GM12878 (cell line): ENCODE measurements around the gene CRTC1. TPM values are rescaled to one million over a fixed set of nuclear protein-coding genes. Genes with fewer than 3 reads are reported as not detected.

Experiments
- ATAC-seq: fragments of 200-7000 bp; cut with Tn5 transposase; 3 replicates; pipeline ENCODE4 v1.9.1; 2020; ENCODE audit warnings: mild to moderate bottlenecking, moderate library complexity
- BruUV-seq: library from RNA; stranded (reverse); fragments of 400-500 nt; replicated peaks from 2 replicates; lab custom pipeline; 2021; lab: Mats Ljungman, UMichigan
- CTCF ChIA-PET: fragments of 300-600 bp; sonication (Branson Sonifier 250); formaldehyde crosslinking; extraction: SDS; loops from one replicate; lab custom pipeline; 2021; ENCODE audit warnings: inconsistent platforms; lab: Yijun Ruan, JAX
- POLR2A ChIA-PET: fragments of 350-600 bp; formaldehyde crosslinking; extraction: SDS; loops from one replicate; lab custom pipeline; 2021; ENCODE audit warnings: inconsistent platforms; lab: Charles Lee
- RAD21 ChIA-PET: fragments of 300-600 bp; sonication (Branson Sonifier 250); formaldehyde crosslinking; loops from one replicate; lab custom pipeline; 2023; ENCODE audit warnings: antibody characterized with exemption; ENCODE audit not compliant: unreplicated experiment; lab: Charles Lee
- SMC1A ChIA-PET: fragments of 300-600 bp; sonication (Branson Sonifier 250); formaldehyde crosslinking; loops from one replicate; lab custom pipeline; 2023; ENCODE audit not compliant: unreplicated experiment, uncharacterized antibody; lab: Charles Lee
- DNase-seq: peaks from one replicate; pipeline ENCODE4 v3.0.0-alpha.2; 2011; ENCODE audit warnings: low read depth, low spot score
- FAIRE-seq: peaks from 3 replicates; lab custom pipeline; 2011; peaks lifted over from hg19 to GRCh38; lab: Jason Lieb, UNC
- H2AFZ ChIP-seq: 2 replicates; pipeline ENCODE4 v1.6.0; 2011; ENCODE audit warnings: low read depth, low read length, control low read depth; ENCODE audit not compliant: control insufficient read depth
- H3K27ac ChIP-seq: 2 replicates; pipeline ENCODE4 v1.5.1; 2011; ENCODE audit warnings: control low read depth; ENCODE audit not compliant: control insufficient read depth, insufficient read depth
- H3K27me3 ChIP-seq, 2 experiments: replicated peaks in 1 of 2; 2 replicates each; pipeline versions ENCODE4 v1.6.0 to v1.6.1; 2011; ENCODE audit warnings: low read length in 1 of 2; ENCODE audit not compliant: control insufficient read depth in 2 of 2, insufficient read depth in 2 of 2
- H3K36me3 ChIP-seq, 2 experiments: 2 replicates each; pipeline ENCODE4 v1.5.1; 2011; ENCODE audit warnings: low read length in 1 of 2; ENCODE audit not compliant: control insufficient read depth in 2 of 2, insufficient read depth in 2 of 2
- H3K4me1 ChIP-seq: 2 replicates; pipeline ENCODE4 v1.6.1; 2011; ENCODE audit warnings: mild to moderate bottlenecking, low read length, moderate library complexity, mixed read lengths; ENCODE audit not compliant: control insufficient read depth, insufficient read depth
- H3K4me2 ChIP-seq: 2 replicates; pipeline ENCODE4 v1.6.0; 2011; ENCODE audit warnings: control low read depth; ENCODE audit not compliant: control insufficient read depth, insufficient read depth
- H3K4me3 ChIP-seq: fragments of 200-600 bp; sonication (generic); 2 replicates; pipeline ENCODE4 v1.5.1; 2016
- H3K79me2 ChIP-seq: 2 replicates; pipeline ENCODE4 v1.6.0; 2011; ENCODE audit warnings: low read length; ENCODE audit not compliant: control insufficient read depth, insufficient read depth
- H3K9ac ChIP-seq: 2 replicates; pipeline ENCODE4 v1.8.0; 2011; ENCODE audit warnings: low read length, control low read depth, mixed read lengths; ENCODE audit not compliant: control insufficient read depth, insufficient read depth
- H3K9me3 ChIP-seq: replicated peaks from 3 replicates; pipeline ENCODE4 v1.5.1; 2011; ENCODE audit warnings: mild to moderate bottlenecking, low read length; ENCODE audit not compliant: control insufficient read depth, insufficient read depth
- H4K20me1 ChIP-seq: 2 replicates; pipeline ENCODE4 v1.6.0; 2011; ENCODE audit not compliant: control insufficient read depth, insufficient read depth
- ATF3 ChIP-seq: IDR thresholded peaks from 2 replicates; pipeline ENCODE4 v1.6.1; 2011; ENCODE audit warnings: low read depth, mild to moderate bottlenecking, low read length, moderate library complexity, borderline replicate concordance; ENCODE audit errors: extremely low read depth
- BMI1 ChIP-seq: fragments of 450-650 bp; IDR thresholded peaks from 2 replicates; pipeline ENCODE4 v1.6.1; 2016; ENCODE audit warnings: mild to moderate bottlenecking, moderate library complexity, borderline replicate concordance
- EED ChIP-seq: sonication (generic); IDR thresholded peaks from 2 replicates; pipeline ENCODE4 v1.6.1; 2016; ENCODE audit warnings: antibody characterized with exemption, low read depth
- ESRRA ChIP-seq: IDR thresholded peaks from 2 replicates; pipeline ENCODE4 v1.6.1; 2012; ENCODE audit warnings: mild to moderate bottlenecking, low read length, improper control_type of control experiment
- IRF3 ChIP-seq: fragments of 450-650 bp; IDR thresholded peaks from 2 replicates; pipeline ENCODE4 v1.6.1; 2014; ENCODE audit warnings: mild to moderate bottlenecking
- NKRF ChIP-seq: fragments of 450-650 bp; conservative IDR thresholded peaks from 2 replicates; pipeline ENCODE4 v1.6.1; 2017; ENCODE audit warnings: mild to moderate bottlenecking, moderate library complexity
- SKIL ChIP-seq: fragments of 450-650 bp; IDR thresholded peaks from 2 replicates; pipeline ENCODE4 v1.6.1; 2017; ENCODE audit warnings: mild to moderate bottlenecking, low read depth, inconsistent platforms; ENCODE audit not compliant: poor library complexity, severe bottlenecking
- YBX1 ChIP-seq: fragments of 450-650 bp; IDR thresholded peaks from 2 replicates; pipeline ENCODE4 v1.6.1; 2016; ENCODE audit warnings: antibody characterized with exemption
- ZNF274 ChIP-seq: IDR thresholded peaks from one replicate; pipeline ENCODE4 v1.8.0; 2011; ENCODE audit not compliant: insufficient read length, insufficient read depth
- WGBS: methylation state at CpG from one replicate; pipeline ENCODE4 v1.1.6; 2016; ENCODE audit warnings: low lambda C conversion rate; ENCODE audit not compliant: insufficient replicate concordance, insufficient coverage; ENCODE audit errors: missing lambda C conversion rate; 5-methylcytosine and 5-hydroxymethylcytosine counted together
- in situ Hi-C: fragments of 300-500 bp; cut with MboI; formaldehyde crosslinking; loops from 9 replicates; pipeline ENCODE4 v1.14.3; 2018; ENCODE audit warnings: mixed read lengths
- intact Hi-C: fragments of 100-400 bp; cut with micrococcal nuclease; formaldehyde crosslinking; loops from one replicate; pipeline ENCODE4 v1.14.2; 2022; ENCODE audit not compliant: unreplicated experiment
- polyA plus RNA-seq, 11 experiments: library from polyadenylated mRNA; depleted of rRNA in 4 of 11; unstranded in 6 of 11; stranded (reverse) in 5 of 11; fragments of >200 nt; fragmentation: Nextera tagmentation in 4 of 11; fragmentation: Illumina TruSeq in 1 of 11; extraction: Ambion mirVana in 4 of 11; extraction: Trizol in 1 of 11; gene quantifications; 1 replicate in 1 of 11; 2 replicates in 10 of 11; pipeline versions ENCODE4 v1.2.1 to v1.2.3, GENCODE V29; 2011 to 2016; ENCODE audit warnings: inconsistent platforms in 2 of 11, missing spikeins in 2 of 11, low read depth in 1 of 11
- total RNA-seq, 4 experiments: library from RNA; depleted of rRNA in 3 of 4; stranded (reverse); fragments of >200 nt in 3 of 4; fragmentation: Illumina TruSeq in 1 of 4; extraction: Trizol in 1 of 4; gene quantifications; 2 replicates each; pipeline versions ENCODE4 v1.2.1 to v1.2.3, GENCODE V29; 2013 to 2021

The CRTC1 gene
- total and polyA plus RNA-seq, 10 of the 15 experiments (the other 5 are each of a cell fraction or from before 2014, with no cell fraction given): 0.02 to 4.6 (median 1.1) TPM; not detected in 1

GRCh38 chr19:18784786-18785120, 101.3 kb downstream of the CRTC1 start:
- in situ Hi-C loops (no loop called here), intact Hi-C loops (no loop called here)
- BruUV-seq: no TSS peak
- RAD21 ChIA-PET: no interaction called here
- POLR2A ChIA-PET: no interaction called here
- Histone ChIP-seq H3K36me3 (no peaks in the 10 kb centered on the region), H3K4me2 (no peak overlapping the region), H3K79me2 (no peaks in the 10 kb centered on the region), H3K27me3 (peaks cover 6 to 9% of the 10 kb centered on the region in 2 experiments), H2AFZ (no peak overlapping the region)
- CTCF ChIA-PET: no interaction called here
- SMC1A ChIA-PET: no interaction called here
- WGBS: 77% methylated on average over 16 of the region's 16 CpGs
- ATAC-seq: no peak
- TF ChIP-seq ATF3 (no peak), YBX1 (no peak)
- TF ChIP-seq, all 136 proteins: peak for 0
- H3K9ac ChIP-seq: no peak overlapping the region
- H3K4me3 ChIP-seq: no peak overlapping the region
- DNase-seq (no peak), FAIRE-seq (no peak)
- no peaks in the 10 kb centered on the region; the same call in 2 of the 3 replicates for H3K9me3 ChIP-seq
- no peaks in the 10 kb centered on the region for H4K20me1 ChIP-seq
- H3K4me1 ChIP-seq: no peaks in the 10 kb centered on the region; the same call in 1 of the 2 replicates
- H3K27ac ChIP-seq: no peak overlapping the region

GRCh38 chr19:18785179-18786124, 102.0 kb downstream of the CRTC1 start:
- Histone ChIP-seq H3K4me3 (no peak overlapping the region), H3K4me2 (no peak overlapping the region), H3K27me3 (peaks cover 9 to 12% of the 10 kb centered on the region in 2 experiments), H3K9ac (no peak overlapping the region), H3K79me2 (no peaks in the 10 kb centered on the region), H2AFZ (no peak overlapping the region), H3K36me3 (no peaks in the 10 kb centered on the region), H3K27ac (no peak overlapping the region), H3K4me1 (peaks cover 3% of the 10 kb centered on the region; the same call in 1 of the 2 replicates), H3K9me3 (no peaks in the 10 kb centered on the region; the same call in 2 of the 3 replicates), H4K20me1 (no peaks in the 10 kb centered on the region)
- POLR2A ChIA-PET: no interaction called here
- SMC1A ChIA-PET: no interaction called here
- RAD21 ChIA-PET: no interaction called here
- 19% methylated on average over 45 of the region's 65 CpGs for WGBS
- intact Hi-C loops (no loop called here), in situ Hi-C loops (no loop called here)
- ATAC-seq (peak; percentile 83), DNase-seq (no peak), FAIRE-seq (no peak)
- CTCF ChIA-PET: no interaction called here
- no TSS peak for BruUV-seq
- TF ChIP-seq EED: no peak
- no peak for TF ChIP-seq ESRRA
- TF ChIP-seq IRF3: no peak
- no peak for TF ChIP-seq NKRF
- TF ChIP-seq ZNF274: no peak
- no peak for TF ChIP-seq SKIL
- TF ChIP-seq BMI1: no peak
